K562 (cell line): Measurements from ENCODE around the gene SERGEF. TPM values are rescaled to one million over a fixed set of nuclear protein-coding genes. Genes with fewer than 3 reads are reported as not detected.
A peak's percentile ranks its signal among the peaks of the same experiment; 100 is the strongest.

Experiments used
- ATAC-seq: fragments of 200-7000 bp; cut with Tn5 transposase; 3 replicates; pipeline ENCODE4 v1.9.1; 2020; ENCODE audit warnings: moderate library complexity
- BruUV-seq: library from RNA; stranded (reverse); fragments of 400-500 nt; replicated peaks from 2 replicates; lab custom pipeline; 2021; lab: Mats Ljungman, UMichigan
- CTCF ChIA-PET: fragments of 300-600 bp; formaldehyde crosslinking; extraction: SDS; loops from one replicate; lab custom pipeline; 2021; ENCODE audit warnings: low intra/inter-chr PET ratio; lab: Yijun Ruan, JAX
- POLR2A ChIA-PET: fragments of 300-600, 350-650 bp; sonication (Branson Sonifier 250); formaldehyde crosslinking; extraction: SDS; loops from one replicate; lab custom pipeline; 2021; ENCODE audit warnings: antibody characterized with exemption, inconsistent platforms; lab: Yijun Ruan, JAX
- DNase-seq, 4 experiments: peaks; one replicate each; pipeline versions ENCODE4 v3.0.0 to v3.0.0-alpha.2; 2011 to 2018; ENCODE audit warnings: low spot score in 3 of 4, mixed read lengths in 3 of 4; ENCODE audit errors: extremely low read depth in 1 of 4
- FAIRE-seq: peaks from 2 replicates; lab custom pipeline; 2011; peaks lifted over from hg19 to GRCh38; lab: Jason Lieb, UNC
- H2AFZ ChIP-seq: 2 replicates; pipeline ENCODE4 v1.6.0; 2011; ENCODE audit warnings: low read depth, low read length, control low read depth, inconsistent platforms
- H3K27ac ChIP-seq: fragments of 200-600 bp; 3 replicates; pipeline ENCODE4 v1.8.0; 2011; ENCODE audit warnings: low read depth, mild to moderate bottlenecking, control low read depth, inconsistent platforms, low read length, moderate library complexity, mixed read lengths; ENCODE audit errors: extremely low read depth
- H3K27me3 ChIP-seq, 2 experiments: fragments of 300-600 bp in 1 of 2; 2 replicates in 1 of 2; 3 replicates in 1 of 2; pipeline versions ENCODE4 v1.6.0 to v1.8.0; 2011; ENCODE audit warnings: inconsistent platforms in 2 of 2, low read length in 2 of 2, mild to moderate bottlenecking in 1 of 2, mixed read lengths in 1 of 2, moderate library complexity in 1 of 2; ENCODE audit not compliant: control insufficient read depth in 2 of 2, insufficient read depth in 2 of 2
- H3K36me3 ChIP-seq: fragments of 300-600 bp; 3 replicates; pipeline ENCODE4 v1.8.0; 2011; ENCODE audit warnings: mild to moderate bottlenecking, low read length, inconsistent platforms; ENCODE audit not compliant: control insufficient read depth, insufficient read depth
- H3K4me1 ChIP-seq, 2 experiments: fragments of 200-600 bp in 1 of 2; replicated peaks in 1 of 2; 2 replicates in 1 of 2; 3 replicates in 1 of 2; pipeline versions ENCODE4 v1.5.1 to v1.8.0; 2011; ENCODE audit warnings: inconsistent platforms in 2 of 2, low read length in 2 of 2, mild to moderate bottlenecking in 1 of 2, mixed read lengths in 1 of 2, moderate library complexity in 1 of 2; ENCODE audit not compliant: control insufficient read depth in 2 of 2, insufficient read depth in 2 of 2
- H3K4me2 ChIP-seq: 2 replicates; pipeline ENCODE4 v1.6.1; 2011; ENCODE audit warnings: low read length, control low read depth, inconsistent platforms, mixed read lengths; ENCODE audit not compliant: insufficient read depth
- H3K4me3 ChIP-seq: fragments of 200-600 bp; sonication (generic), shearing (Covaris generic); 2 replicates; pipeline ENCODE4 v1.5.1; 2016; ENCODE audit warnings: control low read depth, inconsistent platforms
- H3K79me2 ChIP-seq: fragments of 200-600 bp; 3 replicates; pipeline ENCODE4 v1.8.0; 2011; ENCODE audit warnings: low read length, inconsistent platforms; ENCODE audit not compliant: control insufficient read depth, insufficient read depth
- H3K9ac ChIP-seq, 2 experiments: 2 replicates each; pipeline versions ENCODE4 v1.6.0 to v1.6.1; 2011; ENCODE audit warnings: low read depth in 2 of 2, low read length in 2 of 2, control low read depth in 1 of 2, inconsistent platforms in 1 of 2, mild to moderate bottlenecking in 1 of 2, mixed read lengths in 1 of 2; ENCODE audit not compliant: insufficient read depth in 1 of 2
- H3K9me1 ChIP-seq: one replicate; pipeline ENCODE4 v1.6.0; 2011; ENCODE audit warnings: inconsistent platforms, mild to moderate bottlenecking, low read length, moderate library complexity; ENCODE audit not compliant: control insufficient read depth, insufficient read depth
- H3K9me3 ChIP-seq: replicated peaks from 2 replicates; pipeline ENCODE4 v1.5.1; 2011; ENCODE audit warnings: low read depth, low read length, inconsistent platforms; ENCODE audit not compliant: control insufficient read depth, insufficient read depth
- H4K20me1 ChIP-seq: replicated peaks from 2 replicates; pipeline ENCODE4 v1.6.1; 2011; ENCODE audit warnings: low read length, inconsistent platforms, mixed read lengths; ENCODE audit not compliant: control insufficient read depth, insufficient read depth
- EGR1 ChIP-seq: fragments of 450-650 bp; conservative IDR thresholded peaks from 2 replicates; pipeline ENCODE4 v1.6.1; 2017; ENCODE audit warnings: mild to moderate bottlenecking
- RBM17 ChIP-seq: fragments of 200-400 bp; formaldehyde crosslinking; IDR thresholded peaks from 2 replicates; pipeline ENCODE4 v1.6.1; 2017; ENCODE audit warnings: low read depth, mild to moderate bottlenecking, low read length, borderline replicate concordance
- SNIP1 ChIP-seq: fragments of 450-650 bp; IDR thresholded peaks from 2 replicates; pipeline ENCODE4 v1.7.1; 2017; ENCODE audit warnings: low read depth, mild to moderate bottlenecking
- ZEB2 ChIP-seq: fragments of 450-650 bp; IDR thresholded peaks from 2 replicates; pipeline ENCODE4 v1.6.1; 2016
- ZFP30 ChIP-seq: fragments of 250-450 bp; sonication (Bioruptor Pico); IDR thresholded peaks from 2 replicates; pipeline ENCODE4 v1.8.0; 2022; ENCODE audit warnings: moderate library complexity, mild to moderate bottlenecking, inconsistent platforms, borderline replicate concordance
- WGBS: fragments of 100-300 bp; shearing (Covaris generic); methylation state at CpG from one replicate; pipeline ENCODE4 v1.1.6; 2016; ENCODE audit warnings: low coverage, mixed read lengths; ENCODE audit not compliant: insufficient coverage; ENCODE audit errors: missing lambda C conversion rate; 5-methylcytosine and 5-hydroxymethylcytosine counted together
- in situ Hi-C: fragments of 300-500 bp; cut with MboI; formaldehyde crosslinking; loops from 4 replicates; pipeline ENCODE4 v1.15.0; 2018; ENCODE audit warnings: inconsistent platforms, mixed read lengths
- intact Hi-C: fragments of 100-400 bp; cut with micrococcal nuclease; formaldehyde crosslinking; loops from 2 replicates; pipeline ENCODE4 v1.14.2; 2022
- polyA plus RNA-seq, 8 experiments: library from polyadenylated mRNA; depleted of rRNA in 4 of 8; stranded (reverse) in 5 of 8; unstranded in 3 of 8; fragments of >200 nt; fragmentation: Nextera tagmentation in 2 of 8; fragmentation: Illumina TruSeq in 1 of 8; extraction: Ambion mirVana in 2 of 8; extraction: Trizol in 1 of 8; gene quantifications; 2 replicates each; pipeline versions ENCODE4 v1.2.1 to v1.2.3, GENCODE V29; 2011 to 2014; ENCODE audit warnings: inconsistent platforms in 1 of 8, missing spikeins in 1 of 8
- total RNA-seq, 7 experiments: library from RNA; depleted of rRNA in 6 of 7; stranded (reverse); fragments of >200 nt in 6 of 7; fragmentation: Illumina TruSeq in 2 of 7; extraction: Trizol in 2 of 7; gene quantifications; 2 replicates each; pipeline versions ENCODE4 v1.2.1 to v1.2.3, GENCODE V29; 2011 to 2021; ENCODE audit warnings: low replicate concordance in 1 of 7

The SERGEF gene
- total and polyA plus RNA-seq, 9 of the 15 experiments (the other 6 are each of a cell fraction or from before 2014, with no cell fraction given): 10.2 to 28.0 (median 19.9) TPM

DNA sequence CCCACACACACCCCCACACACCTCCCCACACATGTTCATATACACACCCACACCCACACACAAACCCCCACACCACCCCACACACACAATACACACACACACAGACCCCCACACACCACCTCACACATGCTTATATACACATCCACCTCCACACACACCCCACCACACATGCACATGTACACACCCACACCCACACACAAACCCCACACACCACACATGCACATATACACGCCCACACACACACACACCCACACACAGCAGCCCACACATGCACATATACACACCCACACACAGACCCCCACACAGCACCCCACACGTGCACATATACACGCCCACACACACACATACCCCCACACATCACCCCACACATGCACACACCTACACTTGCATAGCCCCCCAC, 249.1 kb downstream of the SERGEF start:
- TF ChIP-seq ZEB2: no peak
- TF ChIP-seq EGR1: peak; percentile 88
- ChIA-PET CTCF (interaction anchor here (0.6 kb wide), 1 partner anchor 214 kb away, joined by 3 read pairs; no protein-coding TSS in a partner anchor), POLR2A (no interaction called here)
- BruUV-seq: no TSS peak
- Histone ChIP-seq H3K4me1 (peaks cover 0 to 5% of the 10 kb centered on the region in 2 experiments; a peak in 1 of 5 replicates), H3K9me3 (no peaks in the 10 kb centered on the region), H4K20me1 (peaks cover 12% of the 10 kb centered on the region; the same call in 1 of the 2 replicates), H3K36me3 (no peaks in the 10 kb centered on the region), H2AFZ (no peak overlapping the region), H3K9ac (no peak overlapping the region), H3K4me2 (no peak overlapping the region), H3K4me3 (no peak overlapping the region), H3K27ac (no peak overlapping the region), H3K27me3 (peaks cover 0 to 22% of the 10 kb centered on the region in 2 experiments; a peak in 3 of 5 replicates), H3K9me1 (no peaks in the 10 kb centered on the region), H3K79me2 (no peaks in the 10 kb centered on the region)
- ATAC-seq (no peak), DNase-seq (no peak), FAIRE-seq (no peak)
- in situ Hi-C loops: no loop called here
- WGBS: 0% methylated on average over 1 of the region's 3 CpGs
- intact Hi-C loops: loop anchor here (5.0 kb wide), 1 partner anchor 69 kb away; no protein-coding TSS in a partner anchor

DNA sequence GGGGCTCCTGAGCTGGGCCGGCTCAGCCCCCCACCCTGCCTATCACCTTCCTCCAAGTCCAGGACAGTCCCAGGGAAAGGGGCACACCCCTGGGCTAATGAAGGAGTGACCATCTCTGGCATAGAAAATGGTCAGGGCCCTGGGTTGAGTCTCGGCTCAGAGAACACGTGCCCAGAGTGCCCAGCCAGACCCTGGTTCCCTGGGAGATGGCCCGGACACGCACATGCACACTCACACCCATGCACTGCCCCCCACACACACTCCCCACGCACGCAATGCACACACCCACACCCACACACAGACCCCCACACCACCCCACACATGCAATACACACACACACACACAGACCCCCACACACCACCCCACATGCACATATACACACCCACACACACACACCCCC, 249.6 kb downstream of the SERGEF start:
- no peak overlapping the region for H2AFZ ChIP-seq
- H4K20me1 ChIP-seq: peaks cover 12% of the 10 kb centered on the region; the same call in 1 of the 2 replicates
- ChIA-PET POLR2A (no interaction called here), CTCF (no interaction called here)
- H3K27me3 ChIP-seq: peaks cover 0 to 20% of the 10 kb centered on the region in 2 experiments; a peak in 3 of 5 replicates
- FAIRE-seq: no peak
- no peak for DNase-seq
- no peak overlapping the region for H3K9ac ChIP-seq
- H3K4me1 ChIP-seq: peaks cover 0 to 5% of the 10 kb centered on the region in 2 experiments; a peak in 1 of 5 replicates
- H3K79me2 ChIP-seq: no peaks in the 10 kb centered on the region
- intact Hi-C loops (loop anchor here (5.0 kb wide), 1 partner anchor 69 kb away; no protein-coding TSS in a partner anchor), in situ Hi-C loops (no loop called here)
- no TSS peak for BruUV-seq
- H3K27ac ChIP-seq: no peak overlapping the region
- H3K9me3 ChIP-seq: no peaks in the 10 kb centered on the region
- no peaks in the 10 kb centered on the region for H3K9me1 ChIP-seq
- H3K4me2 ChIP-seq: no peak overlapping the region
- no peak overlapping the region for H3K4me3 ChIP-seq
- 5% methylated on average over 7 of the region's 7 CpGs for WGBS
- no peaks in the 10 kb centered on the region for H3K36me3 ChIP-seq
- no peak for ATAC-seq
- no peak for TF ChIP-seq ZEB2
- TF ChIP-seq RBM17: no peak
- TF ChIP-seq SNIP1: no peak
- TF ChIP-seq ZFP30 (CRISPR knock-in tag): no peak
